DND-41 (cell line): ENCODE results near the gene RALGAPA2.

ENCODE experiments used
- ATAC-seq: fragments of 200-7000 bp; cut with Tn5 transposase; 3 replicates; pipeline ENCODE4 v1.9.1; 2021; ENCODE audit warnings: low read depth; ENCODE audit not compliant: insufficient read depth
- DNase-seq: peaks from one replicate; pipeline ENCODE4 v3.0.0-alpha.2; 2020
- H2AFZ ChIP-seq: 2 replicates; pipeline ENCODE4 v1.6.0; 2012; ENCODE audit warnings: low read depth, low read length
- H3K27ac ChIP-seq: 2 replicates; pipeline ENCODE4 v1.5.1; 2012; ENCODE audit warnings: low read length, inconsistent platforms
- H3K27me3 ChIP-seq: fragments of 200-600 bp; sonication (generic); 2 replicates; pipeline ENCODE4 v1.6.0; 2012; ENCODE audit warnings: low read length, mild to moderate bottlenecking, inconsistent platforms; ENCODE audit not compliant: insufficient read depth, poor library complexity
- H3K36me3 ChIP-seq: 2 replicates; pipeline ENCODE4 v1.5.1; 2012; ENCODE audit warnings: low read length, inconsistent platforms; ENCODE audit not compliant: insufficient read depth
- H3K4me1 ChIP-seq: 2 replicates; pipeline ENCODE4 v1.5.1; 2012; ENCODE audit warnings: mild to moderate bottlenecking, low read length; ENCODE audit not compliant: insufficient read depth
- H3K4me2 ChIP-seq: 2 replicates; pipeline ENCODE4 v1.6.0; 2012; ENCODE audit warnings: mild to moderate bottlenecking, moderate library complexity, low read length, inconsistent platforms; ENCODE audit not compliant: insufficient read depth
- H3K4me3 ChIP-seq, 2 experiments: fragments of 200-600 bp in 1 of 2; shearing (Covaris generic) in 1 of 2; 2 replicates each; pipeline ENCODE4 v1.5.1; 2012 to 2016; ENCODE audit warnings: inconsistent platforms in 2 of 2, low read length in 2 of 2, mild to moderate bottlenecking in 2 of 2, low read depth in 1 of 2, moderate library complexity in 1 of 2
- H3K79me2 ChIP-seq: 2 replicates; pipeline ENCODE4 v1.6.0; 2012; ENCODE audit warnings: low read length, inconsistent platforms; ENCODE audit not compliant: insufficient read depth
- H3K9ac ChIP-seq: 2 replicates; pipeline ENCODE4 v1.6.0; 2012; ENCODE audit warnings: low read depth, mild to moderate bottlenecking, inconsistent platforms, low read length, moderate library complexity
- H3K9me3 ChIP-seq: 2 replicates; pipeline ENCODE4 v1.5.1; 2012; ENCODE audit warnings: low read length, moderate library complexity, mild to moderate bottlenecking, inconsistent platforms; ENCODE audit not compliant: insufficient read depth, severe bottlenecking
- H4K20me1 ChIP-seq: 2 replicates; pipeline ENCODE4 v1.6.0; 2012; ENCODE audit warnings: low read length; ENCODE audit not compliant: insufficient read depth
- CTCF ChIP-seq: IDR thresholded peaks from 2 replicates; pipeline ENCODE4 v1.5.1; 2012; ENCODE audit warnings: borderline replicate concordance, low read length, moderate library complexity, mild to moderate bottlenecking; ENCODE audit not compliant: poor library complexity, severe bottlenecking; ENCODE audit errors: extremely low read depth
- EZH2 ChIP-seq: IDR thresholded peaks from 3 replicates; pipeline ENCODE4 v1.6.1; 2012; ENCODE audit warnings: borderline replicate concordance, low read depth, mild to moderate bottlenecking, moderate library complexity, low read length, inconsistent platforms; ENCODE audit not compliant: severe bottlenecking

RALGAPA2 gene

GRCh38 chr20:20709887-20710286 lies 2.6 kb downstream of the RALGAPA2 start:
- H3K79me2 ChIP-seq: peaks cover 24% of the 10 kb centered on the region
- H3K4me3 ChIP-seq: no peak overlapping the region
- no peak for TF ChIP-seq CTCF
- no peak for TF ChIP-seq EZH2
- H3K27ac ChIP-seq: no peak overlapping the region
- no peak overlapping the region for H2AFZ ChIP-seq
- DNase-seq (no peak), ATAC-seq (no peak)
- no peaks in the 10 kb centered on the region for H3K9me3 ChIP-seq
- no peaks in the 10 kb centered on the region for H3K27me3 ChIP-seq
- no peak overlapping the region for H3K9ac ChIP-seq
- H3K4me1 ChIP-seq: peaks cover 30% of the 10 kb centered on the region
- H4K20me1 ChIP-seq: peaks cover 3% of the 10 kb centered on the region; the same call in 1 of the 2 replicates
- H3K36me3 ChIP-seq: no peaks in the 10 kb centered on the region
- H3K4me2 ChIP-seq: no peak overlapping the region

- H3K27ac ChIP-seq: no peak overlapping the region
These were observed 6.2 kb downstream of the RALGAPA2 start for GRCh38 chr20:20706285-20706684.

GRCh38 chr20:20702330-20703245 lies 9.9 kb downstream of the RALGAPA2 start:
- no peak overlapping the region for H3K4me3 ChIP-seq
- H3K27ac ChIP-seq: no peak overlapping the region
- no peaks in the 10 kb centered on the region for H3K9me3 ChIP-seq
- TF ChIP-seq EZH2 (no peak), CTCF (no peak)
- H2AFZ ChIP-seq: no peak overlapping the region
- DNase-seq (no peak), ATAC-seq (no peak)
- peaks cover 4% of the 10 kb centered on the region; the same call in 1 of the 2 replicates for H3K79me2 ChIP-seq
- no peaks in the 10 kb centered on the region for H3K27me3 ChIP-seq
- no peaks in the 10 kb centered on the region for H3K4me1 ChIP-seq
- H3K36me3 ChIP-seq: no peaks in the 10 kb centered on the region
- H3K9ac ChIP-seq: no peak overlapping the region
- H3K4me2 ChIP-seq: no peak overlapping the region
- H4K20me1 ChIP-seq: peaks cover 12% of the 10 kb centered on the region

More at GRCh38 chr20:20706285-20706684, 6.2 kb downstream of the RALGAPA2 start:
- DNase-seq: no peak
- Histone ChIP-seq H3K79me2 (peaks cover 14% of the 10 kb centered on the region), H3K4me2 (no peak overlapping the region), H2AFZ (no peak overlapping the region), H4K20me1 (peaks cover 9% of the 10 kb centered on the region; the same call in 1 of the 2 replicates), H3K9me3 (no peaks in the 10 kb centered on the region), H3K4me3 (no peak overlapping the region), H3K36me3 (no peaks in the 10 kb centered on the region), H3K4me1 (peaks cover 14% of the 10 kb centered on the region), H3K9ac (no peak overlapping the region), H3K27me3 (no peaks in the 10 kb centered on the region)
- ATAC-seq: no peak
- TF ChIP-seq CTCF (no peak), EZH2 (no peak)
